Prostate gland (tissue), 2 donors: ENCODE results near the gene ITGA1. TPM values are rescaled to one million over a fixed set of nuclear protein-coding genes. Genes with fewer than 3 reads are reported as not detected.

ENCODE experiments used
- DNase-seq: peaks from one replicate; pipeline ENCODE4 v3.0.0-alpha.2; 2019; ENCODE audit warnings: low spot score
- H3K27ac ChIP-seq, 2 donors: fragments of 200-600 bp; sonication (generic); 2 replicates each; pipeline ENCODE4 v1.5.1; 2017 to 2019
- H3K27me3 ChIP-seq: fragments of 200-600 bp; sonication (generic); replicated peaks from 2 replicates; pipeline ENCODE4 v1.5.1; 2019; ENCODE audit not compliant: insufficient read depth
- H3K36me3 ChIP-seq, 2 donors: fragments of 200-600 bp; sonication (generic); 1 replicate in 1 of 2; 2 replicates in 1 of 2; pipeline versions ENCODE4 v1.5.1 to v1.8.1; 2017 to 2019
- H3K4me1 ChIP-seq: fragments of 200-600 bp; sonication (generic); replicated peaks from 2 replicates; pipeline ENCODE4 v1.5.1; 2019
- H3K4me3 ChIP-seq, 2 donors: fragments of 200-600 bp; sonication (generic); 2 replicates each; pipeline ENCODE4 v1.5.1; 2017 to 2019
- H3K9me3 ChIP-seq: fragments of 200-600 bp; sonication (generic); 2 replicates; pipeline ENCODE4 v1.5.1; 2017
- CTCF ChIP-seq, 4 experiments: fragments of 200-600 bp in 2 of 4; fragments of 450-650 bp in 2 of 4; sonication (generic) in 2 of 4; IDR thresholded peaks; 1 replicate in 3 of 4; 2 replicates in 1 of 4; pipeline ENCODE4 v1.5.1; 2016 to 2019; ENCODE audit warnings: antibody characterized with exemption in 4 of 4, mild to moderate bottlenecking in 2 of 4, moderate library complexity in 2 of 4
- POLR2A ChIP-seq: fragments of 450-650 bp; IDR thresholded peaks from one replicate; pipeline ENCODE4 v1.6.1; 2016; ENCODE audit warnings: antibody characterized with exemption, mild to moderate bottlenecking
- POLR2AphosphoS5 ChIP-seq: sonication (generic); formaldehyde crosslinking; IDR thresholded peaks from one replicate; pipeline ENCODE4 v1.6.1; 2017; ENCODE audit warnings: antibody characterized with exemption
- WGBS: methylation state at CpG from one replicate; pipeline ENCODE4 v1.1.5; 2018; 5-methylcytosine and 5-hydroxymethylcytosine counted together
- intact Hi-C: fragments of 100-400 bp; cut with DNase I; formaldehyde crosslinking; loops from one replicate; pipeline ENCODE4 v1.14.2; 2022
- total RNA-seq, 2 donors: library from RNA; depleted of rRNA; stranded (reverse); fragments of >200 nt; gene quantifications; one replicate each; pipeline ENCODE4 v1.1.0, GENCODE V29; 2016

Gene ITGA1
- total RNA-seq, 2 donors from 2014 or later, result 43.7 to 78.3 TPM

GRCh38 chr5:52767217-52767743, 20.4 kb upstream of the ITGA1 start:
- H3K36me3 ChIP-seq, result no peaks in the 10 kb centered on the region
- H3K4me1 ChIP-seq, result no peaks in the 10 kb centered on the region
- intact Hi-C loops, result no loop called here
- H3K4me3 ChIP-seq, result no peak overlapping the region
- 94% methylated on average over 2 of the region's 2 CpGs for WGBS
- no peaks in the 10 kb centered on the region for H3K9me3 ChIP-seq
- H3K27ac ChIP-seq, result no peak overlapping the region
- DNase-seq, result no peak
- TF ChIP-seq POLR2AphosphoS5 (no peak), POLR2A (no peak), CTCF (IDR thresholded peaks at IDR 0.05) (no peak)
- no peaks in the 10 kb centered on the region for H3K27me3 ChIP-seq

GRCh38 chr5:52767766-52768480, 19.8 kb upstream of the ITGA1 start:
- Histone ChIP-seq H3K4me1 (no peaks in the 10 kb centered on the region), H3K27me3 (no peaks in the 10 kb centered on the region), H3K9me3 (no peaks in the 10 kb centered on the region), H3K36me3 (no peaks in the 10 kb centered on the region), H3K4me3 (no peak overlapping the region), H3K27ac (no peak overlapping the region)
- WGBS, result 78% methylated on average over 1 of the region's 1 CpG
- TF ChIP-seq CTCF (IDR thresholded peaks at IDR 0.05), result no peak
- no peak for TF ChIP-seq POLR2AphosphoS5
- no peak for TF ChIP-seq POLR2A
- intact Hi-C loops, result no loop called here
- DNase-seq, result no peak

- H3K36me3 ChIP-seq, result no peaks in the 10 kb centered on the region
- WGBS, result 92% methylated on average over 5 of the region's 5 CpGs
- H3K4me1 ChIP-seq, result no peaks in the 10 kb centered on the region
- no peaks in the 10 kb centered on the region for H3K9me3 ChIP-seq
- intact Hi-C loops, result no loop called here
- no peak for TF ChIP-seq POLR2A
- H3K4me3 ChIP-seq, result no peak overlapping the region
- H3K27me3 ChIP-seq, result no peaks in the 10 kb centered on the region
- H3K27ac ChIP-seq, result no peak overlapping the region
- no peak for DNase-seq
These were observed 18.7 kb upstream of the ITGA1 start for GRCh38 chr5:52769061-52769460.

GRCh38 chr5:52770287-52770939, 17.3 kb upstream of the ITGA1 start:
- DNase-seq, result no peak
- WGBS, result 95% methylated on average over 4 of the region's 4 CpGs
- H3K27ac ChIP-seq, result no peak overlapping the region
- no peak for TF ChIP-seq POLR2AphosphoS5
- no peak for TF ChIP-seq POLR2A
- no peak for TF ChIP-seq CTCF (IDR thresholded peaks at IDR 0.05)
- H3K27me3 ChIP-seq, result no peaks in the 10 kb centered on the region
- H3K9me3 ChIP-seq, result no peaks in the 10 kb centered on the region
- intact Hi-C loops, result no loop called here
- no peak overlapping the region for H3K4me3 ChIP-seq
- H3K36me3 ChIP-seq, result no peaks in the 10 kb centered on the region
- no peaks in the 10 kb centered on the region for H3K4me1 ChIP-seq

GRCh38 chr5:52771343-52772039, 16.2 kb upstream of the ITGA1 start:
- no peaks in the 10 kb centered on the region for H3K9me3 ChIP-seq
- no peaks in the 10 kb centered on the region for H3K4me1 ChIP-seq
- H3K36me3 ChIP-seq, result no peaks in the 10 kb centered on the region
- no peak overlapping the region for H3K4me3 ChIP-seq
- H3K27ac ChIP-seq, result no peak overlapping the region
- no peak for DNase-seq
- TF ChIP-seq POLR2AphosphoS5 (no peak), CTCF (IDR thresholded peaks at IDR 0.05) (no peak), POLR2A (no peak)
- no peaks in the 10 kb centered on the region for H3K27me3 ChIP-seq
- intact Hi-C loops, result no loop called here
- 90% methylated on average over 3 of the region's 3 CpGs for WGBS
